ENCODE data around the gene COL3A1. TPM values are rescaled to one million over a fixed set of nuclear protein-coding genes. Genes with fewer than 3 reads are reported as not detected.
A peak's percentile ranks its signal among the peaks of the same experiment; 100 is the strongest.

COL3A1 gene
- total RNA-seq, 2 donors from 2014 or later = not detected

GRCh38 chr2:188978291-188979081 lies 4.3 kb downstream of the COL3A1 start:
- DNase-seq = no peak
- no peak overlapping the region for H3K27ac Mint-ChIP-seq
- peak; percentile 50 for TF ChIP-seq CTCF (conservative IDR thresholded peaks at IDR 0.05)
- Histone ChIP-seq H3K36me3 (ENCODE audit: control insufficient read depth, insufficient read depth, low read length) (no peaks in the 10 kb centered on the region), H3K27ac (ENCODE audit: low read depth, low read length) (no peak overlapping the region), H3K9ac (ENCODE audit: extremely low read depth, low read length, poor library complexity, severe bottlenecking) (no peak overlapping the region), H3K4me1 (ENCODE audit: control insufficient read depth, insufficient read depth, low read length) (no peaks in the 10 kb centered on the region), H3K9me3 (ENCODE audit: control insufficient read depth, low read length) (no peaks in the 10 kb centered on the region), H3K27me3 (ENCODE audit: control insufficient read depth, insufficient read depth, low read length, poor library complexity, severe bottlenecking) (no peaks in the 10 kb centered on the region), H3K4me3 (ENCODE audit: low read length) (no peak overlapping the region)
- H3K36me3 Mint-ChIP-seq (ENCODE audit: low read depth) = no peaks in the 10 kb centered on the region
- H3K4me3 Mint-ChIP-seq = no peak overlapping the region
- no peaks in the 10 kb centered on the region for H3K9me3 Mint-ChIP-seq
- 66 to 69% methylated on average over 4 to 6 of the region's 6 CpGs for WGBS, 2 experiments (ENCODE audit: insufficient coverage in 1 of 2, insufficient read length in 1 of 2)
- H3K27me3 Mint-ChIP-seq (ENCODE audit: insufficient read depth) = no peaks in the 10 kb centered on the region
- no peaks in the 10 kb centered on the region for H3K4me1 Mint-ChIP-seq

GRCh38 chr2:188979187-188980114 lies 5.3 kb downstream of the COL3A1 start:
- H3K9ac ChIP-seq (ENCODE audit: extremely low read depth, low read length, poor library complexity, severe bottlenecking) = no peak overlapping the region

More at GRCh38 chr2:188979187-188980114, 5.3 kb downstream of the COL3A1 start:
- H3K4me3 Mint-ChIP-seq = no peak overlapping the region
- 86% methylated on average over 2 of the region's 3 CpGs; no CpG with 5 or more reads in 1 of the 2 experiments for WGBS, 2 experiments (ENCODE audit: insufficient coverage in 1 of 2, insufficient read length in 1 of 2)
- no peaks in the 10 kb centered on the region for H3K9me3 Mint-ChIP-seq
- no peaks in the 10 kb centered on the region for H3K9me3 ChIP-seq (ENCODE audit: control insufficient read depth, low read length)
- H3K27me3 ChIP-seq (ENCODE audit: control insufficient read depth, insufficient read depth, low read length, poor library complexity, severe bottlenecking) = no peaks in the 10 kb centered on the region
- H3K36me3 Mint-ChIP-seq (ENCODE audit: low read depth) = no peaks in the 10 kb centered on the region
- H3K36me3 ChIP-seq (ENCODE audit: control insufficient read depth, insufficient read depth, low read length) = no peaks in the 10 kb centered on the region
- H3K4me3 ChIP-seq (ENCODE audit: low read length) = no peak overlapping the region
- no peaks in the 10 kb centered on the region for H3K27me3 Mint-ChIP-seq (ENCODE audit: insufficient read depth)
- no peak overlapping the region for H3K27ac Mint-ChIP-seq
- no peak overlapping the region for H3K27ac ChIP-seq (ENCODE audit: low read depth, low read length)
- no peak for TF ChIP-seq CTCF (conservative IDR thresholded peaks at IDR 0.05)
- H3K4me1 Mint-ChIP-seq = no peaks in the 10 kb centered on the region
- H3K4me1 ChIP-seq (ENCODE audit: control insufficient read depth, insufficient read depth, low read length) = no peaks in the 10 kb centered on the region
- no peak for DNase-seq

Measured in endodermal cell (in vitro differentiated cells).